Keratinocyte (primary cell): Measurements from ENCODE around the gene STX5. TPM values are rescaled to one million over a fixed set of nuclear protein-coding genes. Genes with fewer than 3 reads are reported as not detected.

Experiments used
- DNase-seq: peaks from one replicate; pipeline ENCODE4 v3.0.0-alpha.2; 2011; ENCODE audit warnings: low read depth, missing footprints, low spot score
- FAIRE-seq: peaks from 2 replicates; lab custom pipeline; 2011; peaks lifted over from hg19 to GRCh38; lab: Jason Lieb, UNC
- H2AFZ ChIP-seq: 2 replicates; pipeline ENCODE4 v1.6.0; 2012; ENCODE audit warnings: low read length, control low read depth, inconsistent platforms; ENCODE audit not compliant: control insufficient read depth
- H3K27ac ChIP-seq: 2 replicates; pipeline ENCODE4 v1.5.1; 2011; ENCODE audit warnings: low read length; ENCODE audit not compliant: control insufficient read depth, insufficient read depth
- H3K27me3 ChIP-seq: 3 replicates; pipeline ENCODE4 v1.6.0; 2011; ENCODE audit warnings: low read length; ENCODE audit not compliant: control insufficient read depth, insufficient read depth; ENCODE audit errors: extremely low read depth
- H3K36me3 ChIP-seq, 2 experiments: 2 replicates in 1 of 2; 3 replicates in 1 of 2; pipeline ENCODE4 v1.5.1; 2011; ENCODE audit warnings: low read length in 2 of 2, mild to moderate bottlenecking in 1 of 2; ENCODE audit not compliant: control insufficient read depth in 2 of 2, insufficient read depth in 2 of 2; ENCODE audit errors: extremely low read depth in 1 of 2
- H3K4me1 ChIP-seq: 3 replicates; pipeline ENCODE4 v1.5.1; 2011; ENCODE audit warnings: low read length; ENCODE audit not compliant: control insufficient read depth, insufficient read depth; ENCODE audit errors: extremely low read depth
- H3K4me2 ChIP-seq: 3 replicates; pipeline ENCODE4 v1.6.0; 2011; ENCODE audit warnings: low read depth, low read length; ENCODE audit not compliant: control insufficient read depth, insufficient read depth; ENCODE audit errors: extremely low read depth
- H3K4me3 ChIP-seq, 3 experiments: fragments of 200-600 bp in 1 of 3; sonication (generic) in 1 of 3; 2 replicates in 2 of 3; 3 replicates in 1 of 3; pipeline ENCODE4 v1.5.1; 2011 to 2016; ENCODE audit warnings: low read length in 3 of 3, mild to moderate bottlenecking in 3 of 3, control low read depth in 2 of 3, inconsistent platforms in 1 of 3, low read depth in 1 of 3, mixed read lengths in 1 of 3, mixed run types in 1 of 3, moderate library complexity in 1 of 3; ENCODE audit not compliant: control insufficient read depth in 2 of 3, insufficient read depth in 2 of 3; ENCODE audit errors: extremely low read depth in 1 of 3
- H3K79me2 ChIP-seq: 2 replicates; pipeline ENCODE4 v1.6.0; 2012; ENCODE audit warnings: low read length; ENCODE audit not compliant: control insufficient read depth, insufficient read depth
- H3K9ac ChIP-seq: 3 replicates; pipeline ENCODE4 v1.6.0; 2011; ENCODE audit warnings: low read length; ENCODE audit not compliant: control insufficient read depth, insufficient read depth; ENCODE audit errors: extremely low read depth
- H3K9me1 ChIP-seq: 3 replicates; pipeline ENCODE4 v1.6.0; 2011; ENCODE audit warnings: low read length; ENCODE audit not compliant: control insufficient read depth, insufficient read depth; ENCODE audit errors: extremely low read depth
- H3K9me3 ChIP-seq: 2 replicates; pipeline ENCODE4 v1.5.1; 2012; ENCODE audit warnings: low read depth, low read length; ENCODE audit not compliant: control insufficient read depth
- H4K20me1 ChIP-seq: 3 replicates; pipeline ENCODE4 v1.6.0; 2011; ENCODE audit warnings: low read length; ENCODE audit not compliant: control insufficient read depth, insufficient read depth; ENCODE audit errors: extremely low read depth
- EZH2 ChIP-seq: IDR thresholded peaks from one replicate; pipeline ENCODE4 v1.6.1; 2012; ENCODE audit warnings: inconsistent platforms, mild to moderate bottlenecking, low read length, moderate library complexity
- dilution Hi-C: fragments of 300-500 bp; cut with MboI; formaldehyde crosslinking; loops from one replicate; pipeline ENCODE4 v1.7.0; 2020; ENCODE audit warnings: low sequenced_read_pairs; ENCODE audit not compliant: extremely low pct_ligation_motif_present
- polyA plus RNA-seq, 5 experiments: library from polyadenylated mRNA; depleted of rRNA in 3 of 5; stranded (reverse) in 3 of 5; stranded (forward) in 1 of 5; unstranded in 1 of 5; fragments of >200 nt; gene quantifications; 1 replicate in 1 of 5; 2 replicates in 3 of 5; 3 replicates in 1 of 5; pipeline versions ENCODE4 v1.2.1 to v1.2.3, GENCODE V29; 2011 to 2012; ENCODE audit warnings: missing spikeins in 2 of 5, low read depth in 1 of 5, low replicate concordance in 1 of 5
- TF ChIP-seq, protein P1 (sequence below), 3 experiments: IDR thresholded peaks in 1 of 3; conservative IDR thresholded peaks in 1 of 3; optimal IDR thresholded peaks in 1 of 3; 2 replicates in 2 of 3; 3 replicates in 1 of 3; pipeline versions ENCODE3 to v1.5.1; 2011; ENCODE audit warnings: low read length in 3 of 3, mild to moderate bottlenecking in 3 of 3, moderate library complexity in 2 of 3, control low read depth in 1 of 3, inconsistent platforms in 1 of 3; ENCODE audit not compliant: insufficient read depth in 2 of 3; ENCODE audit errors: extremely low read depth in 1 of 3

STX5 gene
- polyA plus RNA-seq, 1 donor (not counting 4 experiments of a cell fraction or from before 2014, with no cell fraction given): 20.4 TPM

DNA sequence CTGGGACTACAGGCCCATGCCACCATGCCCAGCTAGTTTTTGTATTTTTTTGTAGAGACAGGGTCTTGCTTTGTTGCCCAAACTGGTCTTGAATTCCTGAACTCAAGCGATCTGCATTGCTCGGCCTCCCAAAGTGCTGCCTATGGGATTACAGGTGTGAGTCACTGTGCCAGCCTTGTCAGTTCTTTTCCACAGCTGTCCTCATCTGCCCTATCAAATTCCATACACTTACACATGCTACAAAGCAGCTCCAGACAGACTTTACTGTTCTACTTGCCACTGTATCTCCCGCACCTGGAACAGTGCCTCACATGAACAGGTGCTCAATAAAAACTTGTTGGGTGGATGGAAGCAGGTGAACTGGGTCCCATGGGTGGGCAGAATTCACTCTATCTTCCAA, 8.2 kb downstream of the STX5 start:
- Histone ChIP-seq H3K4me1 (no peaks in the 10 kb centered on the region), H3K4me3 (no peak overlapping the region), H3K36me3 (peaks cover 33 to 38% of the 10 kb centered on the region in 2 experiments), H3K79me2 (peaks cover 8% of the 10 kb centered on the region), H4K20me1 (no peaks in the 10 kb centered on the region), H2AFZ (no peak overlapping the region), H3K9me1 (no peaks in the 10 kb centered on the region), H3K9ac (no peak overlapping the region), H3K27me3 (no peaks in the 10 kb centered on the region), H3K4me2 (no peak overlapping the region), H3K27ac (no peak overlapping the region), H3K9me3 (no peaks in the 10 kb centered on the region)
- dilution Hi-C loops: no loop called here
- TF ChIP-seq, protein P1, sequence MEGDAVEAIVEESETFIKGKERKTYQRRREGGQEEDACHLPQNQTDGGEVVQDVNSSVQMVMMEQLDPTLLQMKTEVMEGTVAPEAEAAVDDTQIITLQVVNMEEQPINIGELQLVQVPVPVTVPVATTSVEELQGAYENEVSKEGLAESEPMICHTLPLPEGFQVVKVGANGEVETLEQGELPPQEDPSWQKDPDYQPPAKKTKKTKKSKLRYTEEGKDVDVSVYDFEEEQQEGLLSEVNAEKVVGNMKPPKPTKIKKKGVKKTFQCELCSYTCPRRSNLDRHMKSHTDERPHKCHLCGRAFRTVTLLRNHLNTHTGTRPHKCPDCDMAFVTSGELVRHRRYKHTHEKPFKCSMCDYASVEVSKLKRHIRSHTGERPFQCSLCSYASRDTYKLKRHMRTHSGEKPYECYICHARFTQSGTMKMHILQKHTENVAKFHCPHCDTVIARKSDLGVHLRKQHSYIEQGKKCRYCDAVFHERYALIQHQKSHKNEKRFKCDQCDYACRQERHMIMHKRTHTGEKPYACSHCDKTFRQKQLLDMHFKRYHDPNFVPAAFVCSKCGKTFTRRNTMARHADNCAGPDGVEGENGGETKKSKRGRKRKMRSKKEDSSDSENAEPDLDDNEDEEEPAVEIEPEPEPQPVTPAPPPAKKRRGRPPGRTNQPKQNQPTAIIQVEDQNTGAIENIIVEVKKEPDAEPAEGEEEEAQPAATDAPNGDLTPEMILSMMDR (optimal IDR thresholded peaks at IDR 0.05 in 1 of 3, IDR thresholded peaks at IDR 0.05 in 1 of 3, conservative IDR thresholded peaks at IDR 0.05 in 1 of 3; ENCODE audit: extremely low read depth in 1 of 3, insufficient read depth in 2 of 3, low read length in 3 of 3): no peak
- no peak for TF ChIP-seq EZH2
- FAIRE-seq (no peak), DNase-seq (no peak)

DNA sequence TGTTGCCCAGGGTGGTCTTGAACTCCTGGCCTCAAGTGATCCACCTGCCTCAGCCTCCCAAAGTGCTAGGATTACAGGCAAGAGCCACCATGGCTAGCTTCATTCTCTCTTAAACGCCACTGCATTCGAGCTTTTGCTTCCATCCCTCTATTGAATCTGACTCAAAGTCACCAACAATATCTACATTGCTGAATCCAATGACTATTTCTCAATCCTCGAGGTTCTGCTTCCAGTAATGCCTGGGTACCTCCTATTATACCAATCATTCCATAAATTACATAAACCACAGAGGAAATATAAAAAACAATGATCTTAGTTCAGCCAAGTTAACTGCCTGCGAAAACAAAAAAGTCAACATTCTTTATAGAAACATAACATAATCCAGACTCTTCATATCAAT, 14.7 kb downstream of the STX5 start:
- Histone ChIP-seq H3K27me3 (no peaks in the 10 kb centered on the region), H4K20me1 (no peaks in the 10 kb centered on the region), H3K4me2 (no peak overlapping the region), H3K9me3 (no peaks in the 10 kb centered on the region), H3K9ac (no peak overlapping the region), H3K36me3 (peaks cover 2 to 7% of the 10 kb centered on the region in 2 experiments), H3K9me1 (no peaks in the 10 kb centered on the region), H3K4me1 (no peaks in the 10 kb centered on the region), H3K79me2 (no peaks in the 10 kb centered on the region), H3K27ac (no peak overlapping the region), H2AFZ (no peak overlapping the region), H3K4me3 (no peak overlapping the region)
- dilution Hi-C loops: no loop called here
- FAIRE-seq (no peak), DNase-seq (no peak)
- TF ChIP-seq EZH2: no peak
- TF ChIP-seq, protein P1 (optimal IDR thresholded peaks at IDR 0.05 in 1 of 3, IDR thresholded peaks at IDR 0.05 in 1 of 3, conservative IDR thresholded peaks at IDR 0.05 in 1 of 3; ENCODE audit: extremely low read depth in 1 of 3, insufficient read depth in 2 of 3, low read length in 3 of 3): no peak
